HepG2 (cell line): ENCODE measurements around the gene PNPLA2. TPM values are rescaled to one million over a fixed set of nuclear protein-coding genes. Genes with fewer than 3 reads are reported as not detected.

Source experiments
- CCAR2 ChIP-seq: fragments of 200-400 bp; formaldehyde crosslinking; optimal IDR thresholded peaks from 2 replicates; pipeline ENCODE3; 2018; ENCODE audit warnings: low read depth, mild to moderate bottlenecking, low read length, moderate library complexity
- FOXA1 ChIP-seq, 2 experiments: fragments of 450-650 bp in 1 of 2; sonication (generic) in 1 of 2; formaldehyde crosslinking in 1 of 2; IDR thresholded peaks; 2 replicates each; pipeline versions ENCODE4 v1.4.0 to v1.6.1; 2016 to 2020; ENCODE audit warnings: missing genetic modification reagents in 1 of 2
- GABPB1 ChIP-seq: IDR thresholded peaks from 2 replicates; pipeline ENCODE4 v1.6.1; 2016; ENCODE audit warnings: mild to moderate bottlenecking, missing genetic modification reagents, moderate library complexity, missing compliant biosample characterization
- GPN1 ChIP-seq: sonication (generic); formaldehyde crosslinking; IDR thresholded peaks from 2 replicates; pipeline ENCODE4 v1.5.1; 2020; ENCODE audit warnings: missing genetic modification reagents, borderline replicate concordance
- IRF2 ChIP-seq: IDR thresholded peaks from 2 replicates; pipeline ENCODE4 v1.6.1; 2018; ENCODE audit warnings: missing genetic modification reagents, missing compliant biosample characterization
- KLF11 ChIP-seq: IDR thresholded peaks from 2 replicates; pipeline ENCODE4 v1.6.1; 2016; ENCODE audit warnings: missing compliant biosample characterization
- KLF16 ChIP-seq, 2 experiments: sonication (generic) in 1 of 2; formaldehyde crosslinking in 1 of 2; IDR thresholded peaks; 2 replicates each; pipeline versions ENCODE4 v1.6.1 to v1.8.0; 2016 to 2023; ENCODE audit warnings: missing genetic modification reagents in 2 of 2, missing compliant biosample characterization in 1 of 2
- MBD4 ChIP-seq: IDR thresholded peaks from 2 replicates; pipeline ENCODE4 v1.6.1; 2012; ENCODE audit warnings: low read length, inconsistent platforms, borderline replicate concordance
- MIER2 ChIP-seq: IDR thresholded peaks from 2 replicates; pipeline ENCODE4 v1.6.1; 2016; ENCODE audit warnings: missing biosample characterization, missing genetic modification reagents
- RORA ChIP-seq: sonication (generic); formaldehyde crosslinking; IDR thresholded peaks from 2 replicates; pipeline ENCODE4 v1.5.0; 2020; ENCODE audit warnings: mild to moderate bottlenecking, missing genetic modification reagents, moderate library complexity
- TSC22D2 ChIP-seq: sonication (generic); formaldehyde crosslinking; IDR thresholded peaks from 2 replicates; pipeline ENCODE4 v1.5.1; 2020; ENCODE audit warnings: missing genetic modification reagents, mild to moderate bottlenecking, borderline replicate concordance
- ZBED4 ChIP-seq: sonication (generic); formaldehyde crosslinking; IDR thresholded peaks from 2 replicates; pipeline ENCODE4 v1.4.0; 2020; ENCODE audit warnings: missing genetic modification reagents, borderline replicate concordance
- ZBTB44 ChIP-seq: sonication (generic); formaldehyde crosslinking; IDR thresholded peaks from 2 replicates; pipeline ENCODE4 v1.4.0; 2020; ENCODE audit warnings: missing genetic modification reagents
- ZBTB49 ChIP-seq: sonication (generic); formaldehyde crosslinking; IDR thresholded peaks from 2 replicates; pipeline ENCODE4 v1.4.0; 2020; ENCODE audit warnings: missing genetic modification reagents, borderline replicate concordance
- ZFAT ChIP-seq: sonication (generic); formaldehyde crosslinking; conservative IDR thresholded peaks from 2 replicates; pipeline ENCODE4 v1.8.1; 2023; ENCODE audit warnings: missing genetic modification reagents, inconsistent platforms
- ZFP1 ChIP-seq: IDR thresholded peaks from 2 replicates; pipeline ENCODE4 v1.6.1; 2016
- ZFP36L2 ChIP-seq: sonication (generic); formaldehyde crosslinking; IDR thresholded peaks from 2 replicates; pipeline ENCODE4 v1.4.0; 2020; ENCODE audit warnings: missing genetic modification reagents
- ZNF326 ChIP-seq: sonication (generic); formaldehyde crosslinking; IDR thresholded peaks from 2 replicates; pipeline ENCODE4 v1.4.0; 2020; ENCODE audit warnings: missing genetic modification reagents, borderline replicate concordance
- ZNF382 ChIP-seq: sonication (generic); formaldehyde crosslinking; IDR thresholded peaks from 2 replicates; pipeline ENCODE4 v1.5.0; 2020; ENCODE audit warnings: missing genetic modification reagents, mild to moderate bottlenecking, borderline replicate concordance
- ZNF512 ChIP-seq: sonication (generic); formaldehyde crosslinking; IDR thresholded peaks from 2 replicates; pipeline ENCODE4 v1.4.0; 2020; ENCODE audit warnings: mild to moderate bottlenecking, missing genetic modification reagents
- polyA plus RNA-seq, 8 experiments: library from polyadenylated mRNA; depleted of rRNA in 3 of 8; stranded (reverse) in 7 of 8; unstranded in 1 of 8; fragments of >200 nt; fragmentation: Illumina TruSeq in 4 of 8; extraction: Trizol in 4 of 8; gene quantifications; 2 replicates each; pipeline versions ENCODE4 v1.2.1 to v1.2.3, GENCODE V29; 2011 to 2016; ENCODE audit warnings: low read depth in 4 of 8, missing spikeins in 1 of 8, mixed read lengths in 1 of 8; ENCODE audit not compliant: insufficient read depth in 1 of 8
- total RNA-seq, 5 experiments: library from RNA; depleted of rRNA; stranded (reverse); fragments of >200 nt; fragmentation: Illumina TruSeq; extraction: Trizol; gene quantifications; 2 replicates each; pipeline ENCODE4 v1.2.3, GENCODE V29; 2016; ENCODE audit warnings: low read depth in 1 of 5

The PNPLA2 gene
- total and polyA plus RNA-seq, 2 of the 13 experiments (the other 11 are each of a cell fraction or from before 2014, with no cell fraction given), result 10.5 to 43.2 TPM

- TF ChIP-seq IRF2 (CRISPR knock-in tag) (no peak), KLF11 (no peak), FOXA1 (IDR thresholded peaks at IDR 0.05) (no peak), FOXA1 (CRISPR knock-in tag; IDR thresholded peaks at IDR 0.05) (no peak), ZBTB49 (CRISPR knock-in tag) (no peak), CCAR2 (no peak), ZNF512 (no peak), MBD4 (no peak), ZBTB44 (CRISPR knock-in tag) (no peak), ZNF326 (CRISPR knock-in tag) (no peak), ZFAT (no peak), GPN1 (CRISPR knock-in tag) (no peak), RORA (CRISPR knock-in tag) (no peak), MIER2 (CRISPR knock-in tag) (no peak), KLF16 (CRISPR knock-in tag; IDR thresholded peaks at IDR 0.05) (no peak), TSC22D2 (CRISPR knock-in tag) (no peak), ZNF382 (CRISPR knock-in tag) (no peak), ZFP36L2 (CRISPR knock-in tag) (no peak), GABPB1 (CRISPR knock-in tag) (peak; percentile 55), ZFP1 (no peak), ZBED4 (no peak)
Observed at GRCh38 chr11:777288-778255, 41.1 kb upstream of the PNPLA2 start, which contains the start of gene GATD1 (continued).
